Measurements from ENCODE around the gene TSPAN18.

The TSPAN18 gene

GRCh38 chr11:44741976-44742375 lies 15.2 kb downstream of the TSPAN18 start:
- no peak for DNase-seq

- no peak for DNase-seq
These were observed 15.9 kb downstream of the TSPAN18 start for GRCh38 chr11:44742508-44743246.

GRCh38 chr11:44743326-44743725 lies 16.6 kb downstream of the TSPAN18 start:
- no peak for DNase-seq

- no peak for DNase-seq
These were observed 17.3 kb downstream of the TSPAN18 start for GRCh38 chr11:44743959-44744557.

GRCh38 chr11:44746894-44747293 lies 20.1 kb downstream of the TSPAN18 start:
- no peak for DNase-seq

- DNase-seq = no peak
These were observed 20.6 kb downstream of the TSPAN18 start for GRCh38 chr11:44747316-44747715.

GRCh38 chr11:44747836-44748235 lies 21.1 kb downstream of the TSPAN18 start:
- no peak for DNase-seq

GRCh38 chr11:44748606-44749005 lies 21.8 kb downstream of the TSPAN18 start:
- DNase-seq = no peak

GRCh38 chr11:44749189-44749588 lies 22.4 kb downstream of the TSPAN18 start:
- DNase-seq = no peak

GRCh38 chr11:44750551-44751465 lies 24.0 kb downstream of the TSPAN18 start:
- no peak for DNase-seq

GRCh38 chr11:44752300-44752699 lies 25.5 kb downstream of the TSPAN18 start:
- no peak for DNase-seq

GRCh38 chr11:44752713-44753112 lies 26.0 kb downstream of the TSPAN18 start:
- no peak for DNase-seq

GRCh38 chr11:44753961-44754645 lies 27.3 kb downstream of the TSPAN18 start:
- DNase-seq = no peak

- DNase-seq = no peak
These were observed 28.3 kb downstream of the TSPAN18 start for GRCh38 chr11:44754876-44755555.

GRCh38 chr11:44755556-44756523 lies 29.1 kb downstream of the TSPAN18 start:
- no peak for DNase-seq

GRCh38 chr11:44758983-44759382 lies 32.2 kb downstream of the TSPAN18 start:
- DNase-seq = no peak

GRCh38 chr11:44759743-44760476 lies 33.1 kb downstream of the TSPAN18 start:
- DNase-seq = no peak

- no peak for DNase-seq
These were observed 33.7 kb downstream of the TSPAN18 start for GRCh38 chr11:44760477-44760872.

GRCh38 chr11:44760917-44761550 lies 34.3 kb downstream of the TSPAN18 start:
- peak; percentile 87 for DNase-seq

- no peak for DNase-seq
These were observed 34.8 kb downstream of the TSPAN18 start for GRCh38 chr11:44761551-44761961.
